Measurements from ENCODE around the gene FAM47E. TPM values are rescaled to one million over a fixed set of nuclear protein-coding genes. Genes with fewer than 3 reads are reported as not detected.
"Not testable (repeated sequence)": the region's sequence is repeated elsewhere in the genome, so short reads cannot be mapped to it uniquely, and the experiment has no call there.

Gene FAM47E
- total RNA-seq, 1 experiment from 2014 or later, result 0.72 TPM

DNA sequence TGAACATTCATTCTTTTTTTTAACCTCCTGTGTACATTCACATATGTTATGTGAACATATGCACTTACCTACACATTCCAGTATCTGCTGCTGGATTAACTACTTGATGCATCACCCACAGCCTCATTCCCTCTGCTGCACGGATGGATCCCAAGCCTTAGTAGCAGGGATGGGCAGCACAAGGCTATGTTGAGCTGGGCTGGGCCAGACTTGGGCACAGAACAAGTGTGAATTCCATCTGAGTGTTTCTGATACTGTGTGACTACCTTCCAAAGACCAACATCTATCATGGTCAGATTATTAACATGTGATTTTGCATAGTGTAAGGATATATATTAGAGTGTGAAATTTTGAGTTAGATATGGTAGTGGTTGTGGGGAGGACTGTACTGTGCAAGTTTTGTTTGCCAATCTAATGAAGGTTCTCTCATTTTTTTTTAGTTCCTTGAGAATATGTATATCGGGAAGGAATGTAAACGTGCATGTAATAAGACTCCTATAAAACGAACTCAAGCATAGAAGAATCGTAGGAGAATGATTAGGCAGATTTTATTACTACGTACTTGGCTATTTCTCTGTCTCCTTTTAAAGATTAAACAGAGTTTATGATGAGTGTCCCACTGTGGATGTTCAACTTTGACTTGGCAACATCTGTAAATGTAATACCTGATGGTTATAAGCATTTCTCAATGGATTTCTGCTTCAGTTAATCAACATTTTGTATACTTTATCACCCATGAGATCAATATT lies 31.6 kb downstream of the FAM47E start:
- intact Hi-C loops (cut with micrococcal nuclease; ENCODE audit: unreplicated experiment) (no loop called here), in situ Hi-C loops (cut with HindIII; ENCODE audit: low pct_unique_long_range_greater_than_20kb, low sequenced_read_pairs) (no loop called here)
- H3K36me3 ChIP-seq (ENCODE audit: control insufficient read depth, insufficient read depth, low read length), result no peaks in the 10 kb centered on the region
- ChIA-PET CTCF (no interaction called here), POLR2A (no interaction called here)
- no peaks in the 10 kb centered on the region for H3K27me3 ChIP-seq (ENCODE audit: control insufficient read depth, insufficient read depth, low read length)
- ATAC-seq (no peak), DNase-seq (ENCODE audit: low read depth, low spot score) (no peak)
- no peaks in the 10 kb centered on the region for H3K4me1 ChIP-seq (ENCODE audit: control insufficient read depth, insufficient read depth, low read length)
- no peaks in the 10 kb centered on the region for H3K9me3 ChIP-seq (ENCODE audit: control insufficient read depth, insufficient read depth, low read depth, low read length)
- no peak overlapping the region for H3K4me3 ChIP-seq (ENCODE audit: low read depth in 2 of 2, low read length in 2 of 2)
- TF ChIP-seq TCF7L2 (IDR thresholded peaks at IDR 0.05; ENCODE audit: low read depth, low read length) (no peak), SIN3A (IDR thresholded peaks at IDR 0.05; ENCODE audit: borderline replicate concordance, insufficient read depth, low read depth, low read length) (no peak), POLR2AphosphoS5 (IDR thresholded peaks at IDR 0.05; ENCODE audit: low read depth, low read length) (no peak)
- TF ChIP-seq, protein P1, sequence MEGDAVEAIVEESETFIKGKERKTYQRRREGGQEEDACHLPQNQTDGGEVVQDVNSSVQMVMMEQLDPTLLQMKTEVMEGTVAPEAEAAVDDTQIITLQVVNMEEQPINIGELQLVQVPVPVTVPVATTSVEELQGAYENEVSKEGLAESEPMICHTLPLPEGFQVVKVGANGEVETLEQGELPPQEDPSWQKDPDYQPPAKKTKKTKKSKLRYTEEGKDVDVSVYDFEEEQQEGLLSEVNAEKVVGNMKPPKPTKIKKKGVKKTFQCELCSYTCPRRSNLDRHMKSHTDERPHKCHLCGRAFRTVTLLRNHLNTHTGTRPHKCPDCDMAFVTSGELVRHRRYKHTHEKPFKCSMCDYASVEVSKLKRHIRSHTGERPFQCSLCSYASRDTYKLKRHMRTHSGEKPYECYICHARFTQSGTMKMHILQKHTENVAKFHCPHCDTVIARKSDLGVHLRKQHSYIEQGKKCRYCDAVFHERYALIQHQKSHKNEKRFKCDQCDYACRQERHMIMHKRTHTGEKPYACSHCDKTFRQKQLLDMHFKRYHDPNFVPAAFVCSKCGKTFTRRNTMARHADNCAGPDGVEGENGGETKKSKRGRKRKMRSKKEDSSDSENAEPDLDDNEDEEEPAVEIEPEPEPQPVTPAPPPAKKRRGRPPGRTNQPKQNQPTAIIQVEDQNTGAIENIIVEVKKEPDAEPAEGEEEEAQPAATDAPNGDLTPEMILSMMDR (IDR thresholded peaks at IDR 0.05), result no peak
- TF ChIP-seq, protein P2, sequence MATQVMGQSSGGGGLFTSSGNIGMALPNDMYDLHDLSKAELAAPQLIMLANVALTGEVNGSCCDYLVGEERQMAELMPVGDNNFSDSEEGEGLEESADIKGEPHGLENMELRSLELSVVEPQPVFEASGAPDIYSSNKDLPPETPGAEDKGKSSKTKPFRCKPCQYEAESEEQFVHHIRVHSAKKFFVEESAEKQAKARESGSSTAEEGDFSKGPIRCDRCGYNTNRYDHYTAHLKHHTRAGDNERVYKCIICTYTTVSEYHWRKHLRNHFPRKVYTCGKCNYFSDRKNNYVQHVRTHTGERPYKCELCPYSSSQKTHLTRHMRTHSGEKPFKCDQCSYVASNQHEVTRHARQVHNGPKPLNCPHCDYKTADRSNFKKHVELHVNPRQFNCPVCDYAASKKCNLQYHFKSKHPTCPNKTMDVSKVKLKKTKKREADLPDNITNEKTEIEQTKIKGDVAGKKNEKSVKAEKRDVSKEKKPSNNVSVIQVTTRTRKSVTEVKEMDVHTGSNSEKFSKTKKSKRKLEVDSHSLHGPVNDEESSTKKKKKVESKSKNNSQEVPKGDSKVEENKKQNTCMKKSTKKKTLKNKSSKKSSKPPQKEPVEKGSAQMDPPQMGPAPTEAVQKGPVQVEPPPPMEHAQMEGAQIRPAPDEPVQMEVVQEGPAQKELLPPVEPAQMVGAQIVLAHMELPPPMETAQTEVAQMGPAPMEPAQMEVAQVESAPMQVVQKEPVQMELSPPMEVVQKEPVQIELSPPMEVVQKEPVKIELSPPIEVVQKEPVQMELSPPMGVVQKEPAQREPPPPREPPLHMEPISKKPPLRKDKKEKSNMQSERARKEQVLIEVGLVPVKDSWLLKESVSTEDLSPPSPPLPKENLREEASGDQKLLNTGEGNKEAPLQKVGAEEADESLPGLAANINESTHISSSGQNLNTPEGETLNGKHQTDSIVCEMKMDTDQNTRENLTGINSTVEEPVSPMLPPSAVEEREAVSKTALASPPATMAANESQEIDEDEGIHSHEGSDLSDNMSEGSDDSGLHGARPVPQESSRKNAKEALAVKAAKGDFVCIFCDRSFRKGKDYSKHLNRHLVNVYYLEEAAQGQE (IDR thresholded peaks at IDR 0.05; ENCODE audit: insufficient read depth in 1 of 2, low read depth in 2 of 2, low read length in 1 of 2), result no peak
- no TSS peak for BruUV-seq (replicated peaks)
- no peak overlapping the region for H3K27ac ChIP-seq (ENCODE audit: low read length)

- Histone ChIP-seq H3K4me1 (ENCODE audit: control insufficient read depth, insufficient read depth, low read length) (no peaks in the 10 kb centered on the region), H3K9me3 (ENCODE audit: control insufficient read depth, insufficient read depth, low read depth, low read length) (no peaks in the 10 kb centered on the region), H3K27ac (ENCODE audit: low read length) (no peak overlapping the region), H3K4me3 (ENCODE audit: low read depth in 2 of 2, low read length in 2 of 2) (no peak overlapping the region), H3K36me3 (ENCODE audit: control insufficient read depth, insufficient read depth, low read length) (no peaks in the 10 kb centered on the region), H3K27me3 (ENCODE audit: control insufficient read depth, insufficient read depth, low read length) (no peaks in the 10 kb centered on the region)
- in situ Hi-C loops (cut with HindIII; ENCODE audit: low pct_unique_long_range_greater_than_20kb, low sequenced_read_pairs), result no loop called here
- BruUV-seq (replicated peaks), result no TSS peak
- DNase-seq (ENCODE audit: low read depth, low spot score) (no peak), ATAC-seq (no peak)
- intact Hi-C loops (cut with micrococcal nuclease; ENCODE audit: unreplicated experiment), result no loop called here
- POLR2A ChIA-PET, result no interaction called here
- CTCF ChIA-PET, result no interaction called here
- TF ChIP-seq POLR2AphosphoS5 (IDR thresholded peaks at IDR 0.05; ENCODE audit: low read depth, low read length) (no peak), TCF7L2 (IDR thresholded peaks at IDR 0.05; ENCODE audit: low read depth, low read length) (no peak), SIN3A (IDR thresholded peaks at IDR 0.05; ENCODE audit: borderline replicate concordance, insufficient read depth, low read depth, low read length) (no peak)
- TF ChIP-seq, protein P2 (IDR thresholded peaks at IDR 0.05; ENCODE audit: insufficient read depth in 1 of 2, low read depth in 2 of 2, low read length in 1 of 2), result no peak
- TF ChIP-seq, protein P1 (IDR thresholded peaks at IDR 0.05), result no peak
Measured at GRCh38 chr4:76283900-76284299, 32.4 kb downstream of the FAM47E start.

DNA sequence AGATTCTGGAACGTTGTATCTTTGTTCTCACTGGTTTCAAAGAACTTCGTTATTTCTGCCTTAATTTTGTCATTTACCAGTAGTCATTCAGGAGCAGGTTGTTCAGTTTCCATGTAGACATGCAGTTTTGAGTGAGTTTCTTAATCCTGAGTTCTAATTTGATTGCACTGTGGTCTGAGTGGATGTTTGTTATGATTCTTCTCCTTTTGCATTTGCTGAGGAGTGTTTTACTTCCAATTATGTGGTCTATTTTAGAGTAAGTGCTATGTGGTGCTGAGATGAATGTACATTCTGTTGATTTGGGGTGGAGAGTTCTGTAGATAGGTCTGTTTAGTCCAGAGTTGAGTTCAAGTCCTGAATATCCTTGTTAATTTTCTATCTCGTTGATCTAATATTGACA lies 36.3 kb downstream of the FAM47E start:
- ATAC-seq; in situ Hi-C loops (cut with HindIII; ENCODE audit: low pct_unique_long_range_greater_than_20kb, low sequenced_read_pairs); H3K4me3 ChIP-seq (ENCODE audit: low read depth in 2 of 2, low read length in 2 of 2); H3K9me3 ChIP-seq (ENCODE audit: control insufficient read depth, insufficient read depth, low read depth, low read length); DNase-seq (ENCODE audit: low read depth, low spot score); H3K27ac ChIP-seq (ENCODE audit: low read length); POLR2A ChIA-PET; H3K27me3 ChIP-seq (ENCODE audit: control insufficient read depth, insufficient read depth, low read length); CTCF ChIA-PET; H3K4me1 ChIP-seq (ENCODE audit: control insufficient read depth, insufficient read depth, low read length); BruUV-seq (replicated peaks); H3K36me3 ChIP-seq (ENCODE audit: control insufficient read depth, insufficient read depth, low read length); intact Hi-C loops (cut with micrococcal nuclease; ENCODE audit: unreplicated experiment): not testable (repeated sequence)

Data from Panc1 (cell line).